Endothelial cell of umbilical vein (primary cell): ENCODE results near the gene CNN2.

ENCODE experiments used
- CTCF ChIP-seq, 2 donors: IDR thresholded peaks; 1 replicate in 1 of 2; 2 replicates in 1 of 2; pipeline ENCODE4 v1.5.1; 2011; ENCODE audit warnings: low read length in 2 of 2, mild to moderate bottlenecking in 2 of 2, moderate library complexity in 2 of 2, control low read depth in 1 of 2, inconsistent platforms in 1 of 2, low read depth in 1 of 2; ENCODE audit not compliant: insufficient read depth in 1 of 2; ENCODE audit errors: extremely low read depth in 1 of 2
- EZH2 ChIP-seq: IDR thresholded peaks from 2 replicates; pipeline ENCODE4 v1.6.1; 2012; ENCODE audit warnings: borderline replicate concordance, low read depth, mild to moderate bottlenecking, moderate library complexity, low read length, inconsistent platforms; ENCODE audit not compliant: severe bottlenecking
- MAX ChIP-seq: IDR thresholded peaks from 2 replicates; pipeline ENCODE4 v1.6.1; 2011; ENCODE audit not compliant: insufficient read depth, insufficient read length
- POLR2A ChIP-seq: IDR thresholded peaks from 2 replicates; pipeline ENCODE4 v1.6.1; 2012; ENCODE audit warnings: low read depth, mild to moderate bottlenecking, control low read depth, low read length
- POLR2AphosphoS5 ChIP-seq: IDR thresholded peaks from 2 replicates; pipeline ENCODE4 v1.6.1; 2012; ENCODE audit warnings: low read depth, mild to moderate bottlenecking, control low read depth, low read length, moderate library complexity; ENCODE audit not compliant: insufficient read depth

GRCh38 chr19:995051-995827 lies 31.2 kb upstream of the CNN2 start:
- TF ChIP-seq CTCF (IDR thresholded peaks at IDR 0.05; ENCODE audit: extremely low read depth in 1 of 2, insufficient read depth in 1 of 2, low read depth in 1 of 2, low read length in 2 of 2) (no peak), POLR2A (no peak), MAX (no peak), POLR2AphosphoS5 (no peak), EZH2 (no peak)
